NCI-H526 (cell line): Measurements from ENCODE around the gene ZNF503.

Source experiments
- DNase-seq, 2 experiments: peaks; one replicate each; lab custom pipeline; 2025; lab: John Stamatoyannopoulos, UW

ZNF503 gene

DNA sequence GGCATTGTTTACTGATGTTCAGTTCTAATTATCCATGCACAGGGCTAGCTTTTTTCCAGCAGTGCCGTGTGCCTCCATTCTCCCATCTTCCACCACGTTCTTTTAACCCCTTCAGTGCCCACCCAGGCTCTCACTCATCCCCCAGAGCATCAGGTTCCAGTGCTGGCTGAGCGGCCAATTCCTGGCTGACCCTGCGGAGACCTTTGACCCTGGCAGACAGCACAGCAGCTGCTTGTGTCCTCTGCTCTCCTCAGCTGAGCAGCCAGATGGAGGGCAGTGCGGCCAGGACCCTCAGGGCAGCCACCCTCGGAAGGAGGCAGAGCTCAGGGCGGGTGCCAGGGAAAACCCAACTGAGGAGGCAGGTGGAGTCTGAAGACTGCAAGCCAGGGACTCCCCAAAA, 48.4 kb downstream of the ZNF503 start:
- no peak for DNase-seq

DNA sequence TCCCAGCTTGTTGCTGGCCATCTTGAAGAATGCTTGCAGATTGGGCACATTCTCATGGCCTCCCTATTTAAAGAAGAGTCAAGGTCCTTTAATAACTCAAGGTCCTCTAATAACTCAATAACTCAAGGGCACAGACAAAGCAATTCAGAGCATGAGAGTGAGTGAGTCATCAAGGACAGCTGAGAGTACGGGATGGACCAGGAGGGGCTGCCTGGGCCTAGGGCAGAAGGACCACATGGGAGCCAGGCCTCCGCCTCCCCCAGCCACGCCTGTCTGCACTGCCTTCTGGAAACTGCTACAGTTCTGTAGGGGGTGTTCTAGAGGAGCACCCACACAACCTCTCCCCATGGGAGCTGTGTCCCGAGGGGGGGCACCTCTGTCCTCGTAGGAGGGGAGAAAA, 48.9 kb downstream of the ZNF503 start:
- DNase-seq: no peak

DNA sequence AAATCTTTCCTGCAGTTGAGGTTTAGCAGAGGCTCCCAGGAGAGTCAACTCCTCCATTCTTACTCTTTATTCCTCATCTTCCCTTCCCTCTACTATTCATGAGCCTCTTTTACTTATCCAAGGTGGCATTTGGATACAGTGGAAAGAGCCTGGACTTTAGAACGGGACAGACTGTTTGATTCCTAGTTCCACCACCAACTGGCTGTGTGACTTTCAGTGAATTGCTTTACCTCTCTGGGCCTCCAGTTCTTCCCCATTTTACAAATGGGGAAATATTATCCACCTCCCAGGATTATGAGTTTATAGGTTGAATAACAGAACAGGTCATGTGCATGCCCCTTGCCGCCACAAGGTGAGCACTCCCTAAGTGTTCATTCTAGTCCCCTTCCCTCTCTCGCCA, 49.9 kb downstream of the ZNF503 start:
- DNase-seq: no peak

- no peak for DNase-seq
These were observed 50.8 kb downstream of the ZNF503 start for GRCh38 chr10:75350791-75351190.
